T follicular helper cell (primary cell): ENCODE results near the gene SMOC1.

Experiments used
- DNase-seq: peaks from one replicate; pipeline ENCODE4 v3.0.0-alpha.2; 2020; ENCODE audit warnings: low read depth

Gene SMOC1

DNA sequence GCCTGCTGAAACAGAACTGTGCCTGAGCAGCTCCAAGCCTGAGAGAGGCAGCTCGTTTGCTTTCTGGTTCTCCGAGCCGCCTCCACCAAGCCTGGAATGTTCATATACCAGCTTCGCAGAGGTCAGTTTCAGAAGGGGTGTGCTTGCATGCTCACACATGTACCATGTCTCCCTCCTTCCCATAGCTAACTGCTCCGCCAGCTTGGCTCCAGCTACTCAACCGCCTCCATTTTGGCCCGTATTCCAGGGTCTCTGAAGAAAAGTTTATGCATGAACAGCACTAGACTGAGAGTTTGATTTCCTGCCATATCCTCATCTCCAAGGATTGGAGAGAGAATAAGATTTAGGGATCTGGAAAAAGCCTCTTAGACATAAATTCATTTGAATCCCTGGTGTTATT lies 103.7 kb downstream of the SMOC1 start:
- no peak for DNase-seq

- DNase-seq = no peak
Measured at GRCh38 chr14:69983317-69983716, 104.1 kb downstream of the SMOC1 start.

- no peak for DNase-seq
Measured at GRCh38 chr14:69985463-69985862, 106.2 kb downstream of the SMOC1 start.

DNA sequence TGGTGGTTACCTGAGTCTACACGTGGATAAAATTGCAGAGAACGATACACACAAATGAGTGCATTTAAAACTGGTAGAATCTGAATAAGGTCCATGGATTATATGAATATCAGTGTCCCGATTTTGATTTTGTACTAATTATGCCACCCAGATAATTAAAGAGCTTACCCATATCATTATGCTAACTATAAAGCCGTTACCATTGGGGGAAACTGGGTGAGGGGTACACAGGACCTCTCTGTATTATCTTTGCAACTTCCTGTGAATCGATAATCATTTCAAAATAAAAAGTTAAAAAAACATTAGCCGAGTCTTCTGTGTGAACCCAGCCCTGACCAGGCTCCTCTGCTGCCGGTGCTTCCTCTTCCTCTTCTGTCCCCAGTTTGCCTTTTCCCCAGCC lies 107.1 kb downstream of the SMOC1 start:
- no peak for DNase-seq

- no peak for DNase-seq
Measured at GRCh38 chr14:69987406-69988121, 108.3 kb downstream of the SMOC1 start.

- DNase-seq = no peak
Measured at GRCh38 chr14:69988979-69989378, 109.8 kb downstream of the SMOC1 start.

GRCh38 chr14:69989622-69990021 lies 110.4 kb downstream of the SMOC1 start:
- no peak for DNase-seq

DNA sequence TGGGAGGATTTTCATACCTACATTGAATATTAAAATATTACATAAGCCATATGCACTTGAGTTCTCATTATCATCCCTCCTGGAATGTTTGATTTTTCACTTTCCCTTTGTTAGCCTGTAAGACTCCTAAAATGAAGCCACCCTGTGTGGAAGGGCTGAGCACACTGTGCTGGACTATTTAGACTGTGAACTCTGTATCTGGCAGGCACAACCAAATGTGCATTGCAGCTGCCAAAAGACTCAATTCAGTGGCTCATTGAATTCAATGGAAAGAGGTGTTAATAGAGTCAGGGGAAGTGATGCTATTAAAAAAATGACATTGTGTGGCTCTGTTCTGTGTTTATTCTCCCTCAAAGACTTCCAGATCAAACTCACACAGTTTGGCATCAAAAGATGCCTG lies 111.1 kb downstream of the SMOC1 start:
- no peak for DNase-seq

DNA sequence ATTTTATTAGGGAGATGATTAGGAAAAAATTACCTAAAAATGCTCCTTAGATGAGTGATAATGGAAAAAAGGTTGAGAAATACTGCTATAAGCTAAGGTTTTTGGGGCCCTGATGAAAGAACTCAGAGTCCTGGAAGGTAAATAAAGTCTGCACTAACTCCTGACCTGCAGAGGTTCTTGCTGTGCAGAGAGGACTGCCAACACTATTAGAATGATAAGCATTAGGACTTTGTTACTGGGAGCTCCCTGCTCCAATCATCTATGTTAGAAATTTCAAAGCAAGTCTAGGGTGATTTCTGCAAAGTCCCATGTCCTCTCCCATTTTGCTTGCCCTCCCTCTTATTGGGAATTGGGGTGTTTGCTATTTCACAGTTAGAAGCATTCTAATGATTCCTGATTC lies 112.2 kb downstream of the SMOC1 start:
- DNase-seq = no peak

DNA sequence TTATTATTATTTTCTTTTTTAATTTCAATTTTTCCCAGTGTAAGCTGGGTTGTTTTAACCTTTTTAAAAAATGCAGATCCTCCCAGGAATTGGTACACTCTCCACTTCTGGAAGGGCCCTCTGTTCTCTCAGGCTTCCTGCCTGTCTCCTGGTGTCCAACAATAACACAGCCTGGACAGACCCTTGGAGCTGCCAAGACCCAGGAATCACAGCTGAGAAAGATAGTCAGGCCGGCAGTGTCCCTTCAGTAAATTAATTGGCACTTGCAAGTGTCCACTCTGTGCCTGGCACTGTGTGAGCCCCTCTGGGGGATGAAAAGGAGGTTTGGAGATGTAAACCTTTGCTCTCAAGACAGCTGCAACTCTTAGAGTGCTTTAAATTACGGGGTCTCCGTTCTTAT lies 113.3 kb downstream of the SMOC1 start:
- DNase-seq = no peak

- no peak for DNase-seq
Measured at GRCh38 chr14:69993326-69993725, 114.1 kb downstream of the SMOC1 start.

- no peak for DNase-seq
Measured at GRCh38 chr14:69994002-69994401, 114.8 kb downstream of the SMOC1 start.

GRCh38 chr14:69996216-69996615 lies 117.0 kb downstream of the SMOC1 start:
- no peak for DNase-seq

DNA sequence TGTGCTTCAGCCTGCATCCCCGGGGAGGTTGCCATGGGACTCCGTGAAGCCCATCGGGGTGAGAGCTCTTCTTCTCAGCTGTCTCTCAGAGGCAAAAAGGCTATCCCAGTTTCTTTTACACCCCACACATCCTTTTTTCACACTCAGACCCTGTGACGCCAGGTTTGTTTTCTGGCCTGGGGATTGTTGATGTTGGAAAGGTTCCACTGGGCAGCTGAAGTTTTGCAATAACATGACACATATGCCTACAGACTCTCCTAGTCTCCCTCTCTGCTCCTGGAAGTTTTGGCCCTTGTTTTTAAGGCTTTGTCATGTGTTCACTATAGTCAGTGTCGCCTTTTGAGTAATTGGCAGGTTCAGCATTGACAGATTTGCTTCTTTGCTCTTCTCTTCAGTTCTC lies 118.6 kb downstream of the SMOC1 start:
- DNase-seq = no peak

- no peak for DNase-seq
Measured at GRCh38 chr14:69999261-69999674, 120.1 kb downstream of the SMOC1 start.

GRCh38 chr14:70000601-70001000 lies 121.4 kb downstream of the SMOC1 start:
- DNase-seq = no peak

DNA sequence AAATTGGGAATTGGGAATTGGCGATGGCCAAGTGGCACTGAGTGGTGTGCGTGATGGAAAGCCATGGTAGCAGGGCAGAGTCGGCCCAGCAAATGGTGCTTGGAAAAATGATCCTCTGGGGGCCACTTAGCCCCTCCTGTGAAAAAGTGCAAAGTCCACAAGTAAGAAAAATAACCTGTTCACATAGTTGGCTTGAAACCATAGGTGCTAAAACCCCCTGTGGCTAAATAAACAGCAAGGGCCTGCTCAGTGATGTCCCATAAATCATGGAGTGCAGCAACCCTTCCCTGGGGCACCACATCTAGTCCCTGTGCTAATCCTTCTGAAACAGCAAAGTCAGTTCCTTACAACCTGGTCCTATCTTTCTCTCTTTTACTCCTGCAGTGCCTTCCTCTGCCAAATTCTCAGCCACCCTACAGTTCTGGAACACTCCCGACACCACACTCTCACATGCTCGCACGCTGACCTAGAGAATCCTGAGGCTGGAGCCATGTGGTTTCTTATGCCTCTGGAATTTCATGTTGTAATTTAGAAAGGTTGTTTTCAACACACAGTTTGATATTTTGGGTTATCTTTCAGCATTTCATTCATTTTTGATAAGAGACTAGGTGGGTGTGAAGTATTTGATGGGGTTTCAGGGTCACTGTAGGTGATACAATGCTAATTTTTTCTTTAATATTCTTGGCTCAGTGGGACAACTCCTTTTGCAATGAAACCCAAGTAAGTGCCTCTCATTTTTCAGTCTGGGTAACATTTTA lies 123.6 kb downstream of the SMOC1 start:
- DNase-seq = no peak

DNA sequence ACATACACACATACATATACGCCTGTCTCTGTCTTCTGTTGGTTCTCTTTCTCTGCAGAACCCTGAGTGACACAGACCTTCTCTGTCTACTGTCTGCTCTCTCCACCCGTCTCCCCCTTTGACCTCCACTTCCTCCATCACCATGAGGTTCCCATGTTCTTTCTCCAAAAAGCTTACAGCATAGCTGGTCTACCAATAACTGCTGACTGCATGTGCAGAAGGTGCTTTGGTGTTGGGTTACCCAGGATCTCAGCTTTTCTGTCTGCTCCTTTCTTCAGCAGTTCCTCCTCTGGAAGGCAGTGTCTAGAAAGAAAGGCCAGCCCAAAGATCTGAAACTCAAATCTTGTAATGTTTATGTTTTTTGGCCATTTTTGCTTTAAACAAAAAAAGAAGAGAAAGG lies 125.6 kb downstream of the SMOC1 start:
- DNase-seq = no peak

DNA sequence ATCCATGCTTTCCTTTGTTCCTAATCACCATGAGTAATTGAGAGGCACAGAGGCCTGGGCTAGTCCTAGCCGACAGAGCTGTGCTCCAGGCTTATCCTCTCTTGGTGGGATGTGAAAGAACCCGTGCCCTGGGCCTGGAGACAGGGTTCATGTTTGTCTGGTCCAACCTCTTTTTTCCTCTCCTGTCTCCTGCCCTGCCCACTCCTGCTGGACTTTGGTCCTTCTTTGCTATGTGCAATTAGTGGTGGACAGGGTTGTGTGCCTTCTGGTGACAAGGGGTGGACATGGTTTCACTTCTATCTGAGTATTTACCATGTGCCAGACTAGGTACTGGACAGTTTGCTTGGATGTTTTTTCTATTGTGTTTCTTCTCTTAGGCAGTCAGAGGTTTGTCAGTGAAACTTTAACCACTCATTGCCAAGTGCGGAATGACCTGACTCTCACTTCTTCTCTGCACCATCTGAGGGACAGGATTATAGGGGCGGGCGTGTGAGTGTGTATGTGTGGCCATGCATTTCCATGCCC lies 126.1 kb downstream of the SMOC1 start:
- no peak for DNase-seq

DNA sequence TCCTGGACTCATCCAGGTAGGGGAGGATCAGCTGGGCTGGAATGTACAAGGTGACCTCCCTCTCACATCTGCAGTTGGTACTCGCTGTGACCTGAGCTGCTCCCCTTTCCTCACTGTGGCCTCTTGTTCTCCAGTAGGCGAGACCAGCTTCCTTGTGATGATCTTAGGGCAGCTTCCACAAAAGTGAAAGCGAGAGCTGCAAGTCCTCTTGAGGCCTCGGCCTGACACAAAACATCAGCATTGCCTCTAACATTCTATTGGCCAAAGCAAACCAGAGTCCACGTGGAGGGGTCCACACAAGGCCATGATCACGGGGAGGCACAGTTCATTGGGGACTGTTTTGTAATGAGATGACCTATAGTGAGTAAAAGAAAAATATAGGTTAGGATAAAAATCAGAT lies 127.5 kb downstream of the SMOC1 start:
- DNase-seq = no peak

- DNase-seq = no peak
Measured at GRCh38 chr14:70008284-70009262, 129.4 kb downstream of the SMOC1 start.

DNA sequence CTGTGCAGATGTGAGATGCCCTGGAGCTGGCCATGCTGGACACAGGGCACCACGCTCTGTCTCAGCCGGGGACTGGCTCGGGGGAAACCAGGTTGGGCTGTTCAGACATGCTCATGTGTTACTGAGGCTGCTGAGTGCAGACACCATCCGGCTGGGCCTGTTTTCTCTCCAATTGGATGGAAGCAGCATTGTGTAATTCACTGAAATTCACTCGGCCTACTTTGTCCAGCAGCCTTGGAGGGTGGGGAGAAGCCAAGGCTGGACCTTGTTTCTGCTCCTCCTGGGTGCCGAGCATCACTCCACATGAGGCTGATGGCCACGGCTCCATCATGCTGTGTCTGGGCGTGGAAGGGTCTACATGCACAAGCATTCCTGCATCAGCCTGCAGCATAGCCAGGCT lies 130.7 kb downstream of the SMOC1 start:
- DNase-seq = no peak
